HG02623 (cell line): ENCODE measurements around the gene FSHR.

ENCODE experiments used
- ATAC-seq: cut with Tn5 transposase; IDR thresholded peaks from one replicate; pipeline ENCODE4 v1.9.1; 2021; ENCODE audit warnings: moderate library complexity; ENCODE audit not compliant: unreplicated experiment

FSHR gene

DNA sequence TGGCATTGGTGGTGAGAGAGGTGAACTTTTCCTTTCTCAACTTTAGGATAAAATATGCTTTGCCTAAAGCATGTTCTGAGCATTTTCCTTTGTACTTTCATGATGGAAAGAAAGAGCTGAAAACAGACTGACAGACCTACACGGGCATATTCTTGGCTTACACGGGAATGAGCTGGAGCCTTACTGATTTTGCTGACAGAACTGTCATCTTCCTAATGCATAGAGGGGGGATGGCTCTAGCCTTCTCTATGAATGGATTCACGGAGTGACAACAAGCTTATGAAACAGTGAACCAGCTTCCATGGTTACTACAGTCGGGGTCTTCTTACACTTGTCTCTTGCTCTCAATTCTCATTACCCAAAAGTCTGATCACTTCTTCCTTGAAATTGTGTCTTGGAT lies 32.2 kb downstream of the FSHR start:
- no peak for ATAC-seq

DNA sequence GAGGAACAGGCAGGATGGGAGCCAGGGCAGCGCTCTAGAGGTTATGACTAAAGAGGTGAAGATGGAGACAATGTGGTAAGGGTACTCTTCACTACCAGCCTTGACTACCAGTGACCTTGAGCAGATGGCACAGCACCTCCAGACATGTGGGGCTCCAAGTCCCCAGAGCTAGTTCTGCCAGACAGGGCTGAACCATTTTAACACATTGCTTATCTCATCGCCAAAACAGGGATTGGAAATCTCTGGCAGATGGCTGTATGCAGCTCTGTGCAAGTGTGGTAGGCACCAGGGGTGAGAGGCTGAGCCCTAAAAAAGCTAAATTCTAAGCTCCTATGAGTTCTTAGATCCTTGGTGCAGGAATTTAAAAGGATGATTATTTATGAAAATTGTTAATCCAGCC lies 41.3 kb downstream of the FSHR start:
- no peak for ATAC-seq

GRCh38 chr2:49111456-49111855 lies 42.9 kb downstream of the FSHR start:
- no peak for ATAC-seq

DNA sequence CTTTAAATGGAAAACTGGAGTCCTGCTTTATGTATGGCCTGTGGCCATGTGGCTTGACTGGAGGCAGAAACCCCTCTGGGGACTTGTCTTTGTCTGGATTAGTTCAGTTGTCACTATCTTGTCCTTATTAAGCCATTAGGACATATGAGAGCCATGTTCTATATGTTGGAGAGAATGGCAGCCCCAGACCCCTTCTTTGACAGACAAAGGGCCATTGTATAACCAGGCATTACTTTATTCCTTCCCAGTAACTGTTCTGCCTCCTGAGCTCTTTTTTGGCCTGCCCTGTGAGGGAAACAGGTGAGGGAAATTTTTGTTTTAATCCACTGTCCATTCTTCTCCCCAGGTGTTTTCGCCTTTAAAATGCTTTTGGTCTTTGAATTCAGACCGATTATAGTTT lies 43.3 kb downstream of the FSHR start:
- ATAC-seq = no peak

GRCh38 chr2:49110571-49110970 lies 43.7 kb downstream of the FSHR start:
- ATAC-seq = no peak

DNA sequence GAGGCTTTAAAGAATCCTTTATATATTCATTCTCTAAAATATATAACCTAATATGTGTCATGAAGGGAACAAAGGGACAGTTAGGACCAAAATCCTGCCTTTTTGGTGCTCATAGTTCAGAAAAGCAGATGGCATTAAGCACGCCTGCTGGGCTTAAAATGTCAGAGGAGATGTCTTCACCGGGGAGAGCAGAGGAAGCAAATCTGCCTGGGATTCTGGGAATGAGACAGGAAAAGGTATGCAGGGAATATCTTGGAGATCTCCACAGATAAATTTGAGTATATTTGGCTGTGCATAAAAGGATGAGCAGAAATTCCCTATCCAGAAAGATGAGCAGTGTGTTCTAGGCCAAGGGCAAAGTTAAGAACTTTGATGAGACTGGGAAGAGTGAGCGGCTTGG lies 45.5 kb downstream of the FSHR start:
- no peak for ATAC-seq

GRCh38 chr2:49108436-49108835 lies 45.9 kb downstream of the FSHR start:
- no peak for ATAC-seq

- no peak for ATAC-seq
These were observed 48.8 kb downstream of the FSHR start for GRCh38 chr2:49105506-49105905.

DNA sequence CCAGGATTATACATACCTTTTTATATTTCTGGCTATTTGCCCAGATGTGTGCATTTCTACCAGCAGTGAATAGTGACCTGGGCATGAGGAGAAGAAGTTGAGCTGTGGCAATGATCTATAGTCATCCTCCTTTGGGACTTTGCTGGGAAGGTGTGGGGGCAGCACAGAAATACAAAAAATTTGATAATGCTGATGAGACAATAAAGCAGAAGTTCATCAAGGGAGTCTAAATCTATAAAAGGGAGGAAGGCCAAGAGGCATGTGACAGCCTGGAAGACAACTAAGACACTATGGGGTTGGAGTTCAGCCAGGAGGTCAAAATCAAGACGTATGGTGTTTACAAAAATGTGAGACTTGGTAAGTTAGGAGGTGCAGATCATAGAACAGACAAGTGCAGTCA lies 52.2 kb downstream of the FSHR start:
- no peak for ATAC-seq

GRCh38 chr2:49080681-49081080 lies 73.6 kb downstream of the FSHR start:
- no peak for ATAC-seq

DNA sequence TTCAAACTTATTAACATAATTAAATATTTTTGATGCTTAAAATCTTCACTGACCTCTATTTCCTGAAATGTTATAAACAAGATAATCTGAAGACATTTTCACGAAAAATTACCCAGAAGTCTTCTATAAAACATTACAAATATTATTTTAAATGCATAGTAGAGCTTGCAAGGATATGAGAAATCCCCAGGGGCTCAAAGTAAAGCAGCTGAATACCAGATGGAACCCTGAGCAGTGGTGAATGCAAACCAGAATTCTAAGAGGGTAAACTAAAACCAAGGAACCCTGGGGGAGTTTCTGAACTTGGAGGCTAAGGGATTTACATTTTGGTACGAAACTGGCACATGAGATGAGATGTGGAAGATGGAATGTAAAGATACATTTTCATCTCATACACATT lies 83.6 kb downstream of the FSHR start:
- ATAC-seq = no peak

DNA sequence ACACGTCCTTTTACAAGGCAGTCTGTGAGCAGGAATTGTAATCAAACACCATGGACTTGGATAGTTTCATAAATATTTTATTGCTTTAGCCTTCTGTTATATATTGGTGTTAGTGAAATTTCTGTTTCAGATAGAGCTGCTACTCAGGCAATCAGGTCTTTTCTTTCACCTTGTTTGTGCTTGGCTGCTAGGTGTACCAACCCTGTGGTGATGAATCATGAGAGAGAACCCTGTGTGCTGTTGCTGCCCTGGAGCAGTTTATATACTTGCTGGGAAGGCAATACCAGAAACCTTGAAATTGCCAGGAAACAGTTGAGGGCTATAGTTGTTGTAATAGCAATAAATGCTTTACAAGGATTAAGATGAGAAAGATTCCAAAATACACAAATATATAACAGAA lies 84.5 kb downstream of the FSHR start:
- no peak for ATAC-seq

- ATAC-seq = no peak
These were observed 85.7 kb downstream of the FSHR start for GRCh38 chr2:49068613-49069012.

DNA sequence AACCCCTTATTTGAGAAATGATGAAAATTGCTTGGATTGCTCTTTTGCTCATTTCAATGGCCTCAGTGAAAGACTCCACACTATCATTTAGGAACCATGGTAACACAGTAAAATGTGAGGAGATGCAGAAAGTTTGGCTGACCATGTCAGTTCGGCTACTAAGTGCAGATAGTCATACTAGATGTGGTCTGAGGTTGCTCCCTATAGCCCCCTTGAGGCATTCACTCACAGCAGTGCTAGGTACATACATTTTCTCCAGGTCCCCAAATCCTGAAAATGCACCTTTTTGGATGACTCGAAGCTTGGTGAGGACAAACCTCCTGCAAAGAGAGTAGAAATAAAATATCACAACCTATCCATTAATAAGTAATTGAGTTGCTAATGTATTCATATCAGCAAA lies 86.3 kb downstream of the FSHR start:
- ATAC-seq = no peak

DNA sequence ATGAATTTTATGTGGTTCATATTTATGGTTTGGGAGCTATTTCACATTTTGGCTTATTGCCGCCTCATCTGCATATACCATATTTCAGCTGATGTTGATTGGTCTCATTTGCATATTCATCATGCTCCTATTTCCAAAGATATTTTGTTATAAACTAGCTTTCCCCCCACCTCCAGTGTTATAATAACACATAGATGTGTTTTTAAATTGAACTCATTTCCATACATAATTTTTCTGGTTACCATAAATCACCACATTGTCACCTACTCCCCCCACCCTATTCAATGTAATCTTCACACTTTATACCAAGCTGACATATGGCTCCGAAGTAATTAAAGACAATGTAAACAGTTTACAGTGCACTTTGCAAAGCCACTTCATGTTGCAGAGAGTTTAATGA lies 101.2 kb downstream of the FSHR start:
- ATAC-seq = no peak

- ATAC-seq = no peak
These were observed 104.0 kb downstream of the FSHR start for GRCh38 chr2:49050265-49050664.

GRCh38 chr2:49049161-49049560 lies 105.2 kb downstream of the FSHR start:
- ATAC-seq = no peak

DNA sequence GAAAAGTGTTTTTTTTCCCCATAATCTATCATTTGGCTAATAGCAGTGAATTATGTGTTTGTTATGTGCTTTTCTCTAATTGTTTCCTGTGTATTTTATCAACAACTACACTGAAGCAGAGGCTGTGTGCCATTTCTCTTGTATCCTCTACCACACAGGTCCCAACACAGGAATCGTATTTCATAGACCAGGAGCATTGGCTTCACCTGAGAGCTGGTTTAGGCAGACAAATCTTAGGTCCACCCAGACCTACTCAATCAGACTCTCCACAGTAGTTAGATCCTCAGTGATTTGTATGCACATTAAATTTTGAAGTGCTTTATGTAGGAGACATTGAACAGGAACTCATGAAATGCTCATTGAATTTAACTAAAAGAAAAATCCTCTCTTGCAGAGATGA lies 109.2 kb downstream of the FSHR start:
- ATAC-seq = no peak

- ATAC-seq = no peak
These were observed 109.8 kb downstream of the FSHR start for GRCh38 chr2:49044350-49045079.

DNA sequence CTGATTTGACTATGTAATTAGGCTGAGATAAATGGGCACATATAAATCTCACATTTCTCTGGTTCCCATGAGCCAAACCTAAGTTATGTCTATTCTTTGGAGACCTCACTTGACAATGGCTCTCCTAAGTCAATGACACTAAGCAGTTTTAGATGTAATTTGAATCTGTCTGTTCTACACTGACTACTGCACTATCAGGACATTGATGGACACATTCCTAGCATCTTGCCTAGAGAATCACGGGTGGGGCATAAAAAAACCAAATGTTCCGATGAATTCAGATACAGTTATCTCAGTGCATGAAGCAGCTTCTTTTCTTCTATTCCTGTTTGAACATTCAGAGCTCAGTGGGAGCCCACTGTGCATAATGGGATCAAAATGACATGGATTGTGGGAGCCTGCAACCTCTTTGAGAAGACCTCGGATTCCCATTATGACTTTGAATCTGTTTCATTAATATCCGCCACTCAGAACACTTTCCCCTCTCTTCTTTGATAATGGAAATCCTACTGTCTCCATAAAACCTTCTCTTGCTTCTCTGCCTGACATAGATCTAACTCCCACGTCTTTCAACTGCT lies 110.8 kb downstream of the FSHR start:
- ATAC-seq = no peak

GRCh38 chr2:49042488-49042887 lies 111.8 kb downstream of the FSHR start:
- ATAC-seq = no peak

GRCh38 chr2:49041061-49041460 lies 113.3 kb downstream of the FSHR start:
- no peak for ATAC-seq

DNA sequence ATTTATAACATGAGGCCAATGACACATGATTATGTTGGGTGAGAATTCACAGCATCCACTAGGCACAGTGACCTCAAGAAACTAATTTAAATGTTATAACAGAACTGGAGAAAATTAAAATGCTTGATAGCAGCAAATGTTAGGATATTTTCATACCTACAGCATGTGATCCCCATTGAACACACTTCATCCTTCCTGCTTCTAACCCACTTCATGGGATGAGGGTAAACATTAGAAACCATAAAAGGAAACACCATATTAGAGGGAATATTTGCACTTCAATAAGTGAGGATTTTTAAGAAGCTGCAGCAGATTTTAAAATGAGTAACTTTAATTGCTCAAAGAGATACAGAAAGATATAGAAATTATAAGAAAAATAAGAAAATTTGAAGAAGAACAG lies 117.1 kb downstream of the FSHR start:
- no peak for ATAC-seq
